GM21367 (cell line): ENCODE measurements around the gene MYO1F.
"Not testable (repeated sequence)": the region's sequence is repeated elsewhere in the genome, so short reads cannot be mapped to it uniquely, and the experiment has no call there.

Experiments used
- ATAC-seq: cut with Tn5 transposase; IDR thresholded peaks from one replicate; pipeline ENCODE4 v1.9.1; 2021; ENCODE audit not compliant: unreplicated experiment

The MYO1F gene

DNA sequence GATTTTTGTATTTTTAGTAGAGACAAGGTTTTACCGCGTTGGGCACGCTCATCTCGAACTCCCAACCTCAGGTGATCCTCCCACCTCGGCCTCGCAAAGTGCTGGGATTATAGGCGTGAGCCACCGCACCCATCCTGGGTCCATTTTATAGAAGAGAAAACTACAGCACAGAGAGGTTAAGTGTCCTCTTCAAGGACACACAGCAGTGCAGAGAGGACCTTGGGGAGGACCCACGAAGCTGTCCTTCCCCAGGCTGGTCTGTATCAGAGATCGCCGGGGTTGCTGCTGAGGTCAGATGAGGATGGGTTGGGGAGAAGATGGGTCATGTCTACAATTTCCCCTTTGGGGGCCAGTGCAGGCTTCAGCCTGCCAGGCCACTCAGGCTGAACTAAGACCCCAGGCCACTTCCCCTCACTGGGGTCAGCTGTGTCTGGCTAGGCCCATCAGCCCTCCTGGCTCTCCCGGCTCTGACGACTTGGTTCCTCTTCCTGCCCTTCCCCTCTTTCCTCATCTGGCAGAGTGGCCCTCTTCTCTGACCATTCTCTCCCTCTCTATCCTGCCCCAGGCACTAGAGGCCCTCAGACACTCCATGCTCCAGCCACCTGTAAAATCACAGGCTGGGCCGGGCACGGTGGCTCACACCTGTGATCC, 9.6 kb downstream of the MYO1F start:
- ATAC-seq = no peak

DNA sequence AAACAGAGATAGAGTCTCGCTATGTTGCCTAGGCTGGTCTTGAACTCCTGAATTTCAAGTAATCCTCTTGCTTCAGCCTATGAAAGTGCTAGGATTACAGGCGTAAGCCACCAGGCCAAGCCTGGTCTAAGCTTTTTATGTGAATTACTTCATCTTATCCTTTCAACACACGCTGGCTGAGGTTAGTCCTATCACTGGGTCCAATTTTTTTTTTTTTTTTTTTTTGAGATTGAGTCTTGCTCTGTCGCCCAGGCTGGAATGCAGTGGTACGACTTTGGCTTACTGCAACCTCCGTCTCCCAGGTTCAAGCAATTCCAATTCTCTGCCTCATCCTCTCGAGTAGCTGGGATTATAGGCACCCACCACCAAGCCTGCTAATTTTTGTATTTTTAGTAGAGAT, 10.4 kb downstream of the MYO1F start:
- ATAC-seq = no peak

DNA sequence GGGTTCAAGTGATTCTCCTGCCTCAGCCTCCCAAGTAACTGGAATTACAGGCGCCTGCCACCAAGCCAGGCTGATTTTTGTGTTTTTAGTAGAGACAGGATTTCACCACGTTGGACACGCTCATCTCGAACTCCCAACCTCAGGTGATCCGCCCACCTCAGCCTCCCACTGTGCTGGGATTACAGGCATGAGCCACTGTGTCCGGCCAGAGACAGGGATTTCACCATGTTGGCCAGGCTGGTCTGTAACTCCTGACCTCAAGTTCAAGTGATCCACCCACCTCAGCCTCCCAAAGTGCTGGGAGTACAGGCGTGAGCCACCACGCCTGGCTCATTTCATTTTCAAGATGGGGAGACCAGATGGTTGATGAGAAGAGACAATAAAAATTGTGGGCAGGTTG, 12.4 kb downstream of the MYO1F start:
- not testable (repeated sequence) for ATAC-seq

DNA sequence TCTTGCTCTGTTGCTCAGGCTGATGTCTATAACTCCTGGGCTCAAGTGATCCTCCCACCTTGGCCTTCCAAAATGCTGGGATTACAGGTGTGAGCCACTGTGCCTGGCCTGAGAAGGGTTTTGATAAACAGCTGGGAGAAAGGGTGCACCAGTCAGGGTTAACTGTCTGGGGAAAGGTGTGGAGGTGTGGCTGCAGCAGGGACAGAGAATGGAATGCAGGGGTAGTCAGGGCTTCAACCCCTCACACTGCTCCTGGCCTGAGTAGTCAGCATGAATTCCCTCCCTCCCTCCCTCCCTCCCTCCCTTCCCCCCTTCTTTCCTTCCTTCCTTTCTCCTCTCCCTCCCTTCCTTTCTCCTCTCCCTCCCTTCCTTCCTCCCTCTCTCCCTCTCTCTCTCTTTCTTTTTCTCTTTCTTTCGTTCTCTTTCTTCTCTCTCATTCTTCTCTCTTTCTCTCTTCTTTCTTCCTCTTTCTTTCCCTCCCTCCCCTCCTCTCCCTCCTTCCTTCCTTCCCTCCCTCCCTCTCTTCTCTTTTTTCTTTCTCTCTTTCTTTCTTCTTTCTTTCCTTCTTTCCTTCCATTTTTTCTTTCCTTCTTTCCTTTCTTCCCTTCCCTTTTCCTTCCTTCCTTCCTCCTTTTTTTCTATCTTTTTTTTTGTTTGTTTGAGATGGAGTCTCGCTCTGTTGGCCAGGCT, 16.0 kb downstream of the MYO1F start:
- no peak for ATAC-seq

DNA sequence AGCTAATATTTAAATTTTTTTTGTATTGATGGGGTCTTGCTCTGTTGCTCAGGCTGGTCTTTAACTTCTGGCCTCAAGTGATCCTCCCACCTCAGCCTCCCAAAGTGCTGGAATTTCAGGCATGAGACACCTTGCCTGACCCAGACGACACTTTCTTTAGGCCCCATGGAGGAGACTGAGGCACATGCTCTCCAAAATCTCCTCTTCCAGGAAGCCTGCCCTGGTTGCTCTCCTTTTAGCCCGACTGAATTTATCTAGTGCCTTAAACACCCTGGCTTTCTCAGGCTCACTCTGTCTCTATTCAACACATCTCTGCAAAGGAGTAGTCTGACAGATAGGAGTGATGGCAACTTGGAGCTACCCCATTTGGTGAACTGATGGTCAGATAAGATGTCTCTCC, 18.9 kb downstream of the MYO1F start:
- ATAC-seq = no peak

DNA sequence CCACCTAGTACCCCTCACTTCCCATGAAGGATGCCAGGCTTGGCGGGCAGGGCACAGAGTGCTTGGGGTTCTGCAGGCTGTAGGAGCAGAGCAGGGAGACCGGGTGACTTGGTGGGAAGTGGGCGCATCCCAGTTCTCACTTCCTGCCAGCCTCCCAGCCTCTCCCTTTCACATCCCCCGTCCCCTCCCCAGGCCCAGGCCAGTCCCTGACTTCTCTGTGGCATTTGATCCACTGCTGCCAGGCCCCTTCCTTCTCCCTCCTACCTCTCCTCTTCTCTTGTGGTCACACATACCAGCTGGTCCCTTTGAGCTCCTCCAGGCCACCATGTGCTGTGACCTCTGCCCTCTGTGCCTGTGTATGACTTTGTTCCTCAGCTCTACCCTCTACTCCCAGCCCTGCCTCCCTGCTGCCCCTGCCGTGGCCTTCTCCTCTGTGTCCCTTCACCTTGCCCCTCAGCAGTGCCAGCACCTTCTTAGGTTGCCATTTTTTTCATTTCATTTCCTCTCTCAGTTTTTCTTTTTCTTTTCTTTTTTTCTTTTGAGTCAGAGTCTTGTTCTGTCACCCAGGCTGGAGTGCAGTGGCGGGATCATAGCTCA, 19.5 kb downstream of the MYO1F start:
- ATAC-seq = no peak

DNA sequence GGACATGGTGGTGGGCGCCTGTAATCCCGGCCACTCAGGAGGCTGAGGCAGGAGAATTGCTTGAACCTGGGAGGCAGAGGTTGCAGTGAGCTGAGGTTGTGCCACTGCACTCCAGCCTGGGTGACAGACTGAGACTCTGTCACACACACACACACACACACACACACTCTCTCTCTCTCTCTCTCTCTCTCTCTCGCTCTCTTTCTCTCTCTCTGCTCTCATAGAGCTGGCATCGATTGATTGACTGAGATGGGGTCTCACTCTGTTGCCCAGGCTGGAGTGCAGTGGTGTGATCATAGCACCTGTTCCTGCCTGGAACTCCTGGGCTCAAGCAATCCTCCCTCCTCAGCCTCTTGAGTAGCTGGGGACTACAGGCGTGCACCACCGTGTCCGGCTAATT, 23.5 kb downstream of the MYO1F start:
- not testable (repeated sequence) for ATAC-seq

DNA sequence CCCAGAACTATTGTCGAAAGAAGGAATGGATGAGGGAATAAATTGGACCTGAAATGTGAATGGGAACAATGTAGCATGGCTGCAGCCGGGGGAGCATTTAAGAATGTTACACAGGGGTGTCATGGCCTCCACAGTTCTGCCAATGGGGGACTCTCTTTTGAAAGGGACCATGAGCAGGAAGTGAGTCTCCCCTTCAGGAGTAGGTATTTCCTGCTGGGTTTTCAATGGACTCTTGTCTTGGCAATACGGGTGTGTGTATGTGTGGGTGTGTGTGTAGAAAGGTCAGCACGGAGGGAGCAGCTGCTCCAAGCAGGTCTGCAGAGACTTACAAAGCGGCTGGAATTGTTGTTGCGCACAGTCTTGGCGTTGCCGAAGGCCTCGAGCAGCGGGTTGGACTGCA, 24.4 kb downstream of the MYO1F start:
- ATAC-seq = no peak

DNA sequence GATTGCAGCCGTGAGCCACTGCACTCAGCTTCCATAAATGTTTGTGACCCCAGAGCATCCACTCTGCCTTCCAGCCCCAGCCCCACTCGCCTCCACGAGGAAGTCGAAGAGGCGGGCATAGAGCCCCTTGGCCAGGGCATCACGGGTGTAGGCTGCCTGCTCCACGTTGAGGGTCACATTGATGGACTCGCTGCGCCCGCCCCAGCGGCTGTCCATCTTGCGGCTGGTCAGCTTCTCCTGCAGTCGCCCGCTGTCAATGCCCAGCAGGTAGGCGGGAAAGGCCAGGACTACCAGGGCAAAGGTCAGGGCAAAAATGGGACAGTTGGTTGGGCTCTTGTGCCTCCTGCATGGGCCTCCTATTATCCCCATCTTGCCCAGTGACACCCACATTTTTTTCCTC, 27.2 kb downstream of the MYO1F start:
- no peak for ATAC-seq

DNA sequence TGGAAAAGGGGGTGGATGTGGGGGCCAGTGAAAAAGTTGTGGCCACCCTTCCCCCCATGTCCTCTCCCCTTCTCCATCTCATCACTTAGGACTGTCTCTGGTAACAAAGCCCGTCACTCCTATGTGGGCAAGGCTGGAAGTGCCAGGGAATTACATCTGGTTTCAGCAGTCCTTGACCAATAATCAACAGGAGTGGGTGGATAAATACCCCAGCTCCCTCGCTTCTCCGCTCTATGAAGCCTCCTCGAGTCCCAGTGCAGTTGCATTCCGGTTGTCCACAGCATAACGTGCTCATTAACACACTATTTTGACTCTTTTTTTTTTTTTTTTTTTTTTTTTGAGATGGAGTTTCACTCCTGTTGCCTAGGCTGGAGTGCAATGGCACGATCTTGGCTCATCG, 31.5 kb downstream of the MYO1F start:
- no peak for ATAC-seq

DNA sequence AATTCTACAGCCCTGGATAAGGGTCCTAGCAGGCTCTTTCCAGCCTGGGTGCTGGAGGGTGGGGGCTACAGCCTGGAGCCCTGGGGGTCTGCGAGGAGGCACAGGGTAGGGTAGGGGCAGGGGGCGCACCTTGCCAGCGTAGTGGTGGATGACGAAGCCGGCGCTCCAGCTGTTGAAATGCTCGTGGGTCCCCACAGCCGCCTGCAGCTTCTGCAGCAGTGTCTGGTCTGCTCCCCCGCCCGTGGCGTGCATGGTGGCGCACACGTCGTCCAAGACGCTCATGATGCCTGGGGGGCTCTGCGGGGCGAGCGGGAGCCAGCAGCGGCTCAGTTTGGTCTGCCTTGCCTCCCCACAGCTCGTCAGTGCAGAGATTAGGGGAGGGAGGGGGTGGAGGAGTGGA, 33.1 kb downstream of the MYO1F start:
- ATAC-seq = no peak

DNA sequence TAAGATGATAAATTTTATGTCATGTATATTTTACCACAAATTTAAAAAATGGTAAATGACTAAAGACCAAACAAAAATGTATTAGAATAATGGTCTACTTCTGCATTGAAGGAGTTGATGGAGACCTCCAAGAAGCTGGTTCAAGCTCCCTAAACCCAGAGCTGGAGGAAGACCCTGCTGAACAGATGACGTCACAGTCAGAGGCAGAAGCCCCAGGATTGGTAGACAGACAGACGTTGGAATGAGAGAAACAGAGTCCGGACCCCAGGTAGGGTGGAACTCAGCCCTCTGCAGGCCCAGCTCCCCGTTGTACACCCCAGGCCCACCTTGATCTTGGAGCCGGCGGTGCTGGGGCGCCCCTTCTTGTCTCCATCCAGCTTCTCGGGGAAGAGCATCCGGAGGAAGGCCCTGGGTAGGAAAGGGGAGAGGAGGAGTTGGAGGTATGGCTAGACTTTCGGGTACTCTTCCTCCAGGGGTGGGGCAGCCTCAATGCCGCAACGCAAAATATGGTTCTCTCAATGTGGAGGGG, 37.6 kb downstream of the MYO1F start:
- ATAC-seq = no peak

DNA sequence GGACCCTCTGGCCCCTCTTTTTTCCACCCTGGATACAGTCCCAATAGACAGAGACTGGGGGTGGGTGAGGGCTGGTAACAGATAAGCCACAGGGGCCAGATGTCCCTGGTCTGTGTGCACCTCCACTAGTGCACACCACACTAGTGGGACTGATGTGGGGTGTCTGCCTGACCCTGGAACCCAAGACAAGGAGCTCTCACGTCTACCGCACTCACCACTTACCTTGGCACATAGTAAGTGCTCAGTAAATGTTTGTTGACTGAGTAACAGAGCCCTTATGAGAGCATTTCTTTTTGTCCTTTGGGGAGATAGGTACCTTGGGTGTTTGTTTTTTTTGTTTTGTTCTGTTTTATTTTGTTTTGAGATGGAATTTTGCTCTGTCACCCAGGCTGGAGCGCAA, 40.1 kb downstream of the MYO1F start:
- no peak for ATAC-seq

DNA sequence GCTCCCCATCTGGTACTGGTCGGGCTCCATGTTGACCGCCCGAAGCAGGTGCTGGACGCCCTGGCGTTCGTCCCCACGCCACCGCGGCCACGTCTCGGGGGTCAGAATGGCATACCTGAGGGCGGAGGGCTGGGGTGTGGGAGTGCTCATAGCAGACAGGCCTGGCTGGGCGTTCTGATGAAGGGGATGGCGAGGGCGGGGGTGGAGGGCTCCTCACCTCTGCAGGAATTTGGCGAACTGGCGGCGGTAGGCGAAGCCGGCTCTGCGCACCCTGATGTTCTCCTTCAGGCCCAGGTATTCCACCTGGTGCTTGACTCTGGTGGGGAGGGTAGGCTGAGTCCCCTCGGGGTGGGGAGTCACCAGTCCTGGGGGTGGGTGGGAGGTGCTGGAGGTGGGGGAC, 41.0 kb downstream of the MYO1F start:
- ATAC-seq = no peak

DNA sequence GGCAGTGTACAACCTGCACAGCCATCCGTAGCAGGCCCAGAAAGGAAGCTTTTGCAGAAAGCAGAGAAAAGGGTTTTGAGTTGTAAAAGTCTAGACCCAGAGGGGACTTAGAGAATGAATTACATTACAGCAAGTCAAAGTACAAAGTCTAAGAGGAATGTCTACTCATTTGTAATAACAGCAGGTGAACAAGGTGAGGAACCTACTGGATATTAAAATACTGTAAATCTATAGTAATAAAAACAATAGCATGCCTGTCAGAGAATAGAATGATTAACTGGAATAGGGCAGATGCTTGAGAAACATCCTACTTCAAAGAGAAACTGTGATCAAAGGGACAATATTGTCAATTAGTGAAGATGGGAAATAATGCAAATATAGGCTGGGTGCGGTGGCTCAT, 45.0 kb downstream of the MYO1F start:
- ATAC-seq = no peak

DNA sequence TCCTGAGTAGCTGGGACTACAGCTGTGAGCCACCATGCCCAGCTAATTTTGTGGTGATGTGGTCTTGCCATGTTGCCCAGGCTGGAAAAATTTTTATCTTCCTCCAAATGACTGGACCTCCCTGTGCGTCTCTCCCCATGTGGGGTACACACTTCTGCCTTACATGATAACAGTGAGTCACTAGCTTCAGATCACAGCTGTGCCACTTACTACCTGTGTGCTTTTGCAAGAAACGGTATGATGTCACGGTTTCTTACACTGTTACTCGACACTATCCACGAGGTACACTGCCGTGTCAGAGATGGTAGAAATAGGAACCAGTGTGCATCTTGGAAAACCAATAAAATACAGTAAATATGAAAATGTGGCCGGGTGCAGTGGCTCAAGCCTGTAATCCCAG, 45.8 kb downstream of the MYO1F start:
- no peak for ATAC-seq

DNA sequence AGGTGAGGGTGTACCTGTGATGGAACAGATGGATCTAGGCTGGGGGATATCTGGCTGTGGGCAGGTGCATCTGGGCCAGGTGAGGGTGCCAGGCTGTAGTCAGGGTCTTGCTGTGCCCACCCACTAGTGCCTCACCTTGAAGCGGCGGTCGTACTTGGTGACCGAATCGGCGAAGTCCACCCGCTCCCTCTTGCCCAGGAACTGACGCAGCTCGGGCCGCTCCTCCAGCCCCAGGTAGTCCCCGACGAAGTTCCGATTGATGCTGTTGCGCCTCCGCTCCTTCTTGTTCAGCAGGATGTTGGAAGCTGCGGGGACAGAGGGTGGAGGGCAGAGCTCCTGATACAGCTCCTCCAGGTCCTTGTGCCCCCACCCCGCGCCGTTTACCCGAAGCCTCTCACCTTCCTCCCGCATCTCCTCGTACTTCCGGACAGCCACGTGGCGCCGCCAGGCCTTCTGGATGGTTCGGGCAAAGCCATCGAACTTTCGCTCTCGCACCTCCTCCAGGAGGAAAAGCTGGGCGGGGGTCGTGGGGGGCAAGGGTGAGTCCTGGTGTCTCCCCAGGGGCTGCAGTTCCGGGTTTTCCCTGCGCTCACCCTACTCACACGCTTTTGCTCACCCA, 47.1 kb downstream of the MYO1F start:
- ATAC-seq = no peak

DNA sequence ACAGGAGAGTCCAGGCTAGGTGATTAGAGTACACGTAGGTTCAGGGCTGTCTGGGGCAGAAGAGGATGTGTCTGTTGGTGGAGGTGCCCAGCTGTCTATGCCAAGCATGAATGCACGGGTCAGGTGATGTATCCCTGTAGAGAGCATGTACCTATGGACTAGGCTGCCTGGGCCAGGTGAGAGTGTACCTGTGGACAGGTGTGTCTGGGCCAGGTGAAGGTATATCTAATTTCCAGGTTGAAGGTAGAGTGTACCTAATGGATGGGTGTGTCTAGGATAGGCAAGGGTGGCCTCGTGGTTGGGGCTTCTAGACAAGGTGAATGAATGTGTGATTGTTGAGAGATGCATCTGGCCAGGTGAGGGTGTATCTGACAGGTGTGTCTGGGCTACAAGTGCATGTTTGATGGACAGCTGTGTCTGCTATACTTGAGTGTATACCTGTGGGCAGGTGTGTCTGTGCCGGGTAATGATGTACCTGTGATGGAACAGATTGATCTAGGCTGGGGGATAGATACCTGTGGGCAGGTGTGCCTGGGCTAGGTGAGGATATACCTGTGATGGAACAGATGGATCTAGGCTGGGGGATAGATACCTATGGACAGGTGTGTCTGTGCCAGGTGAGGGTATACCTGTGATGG, 47.8 kb downstream of the MYO1F start:
- ATAC-seq = no peak

DNA sequence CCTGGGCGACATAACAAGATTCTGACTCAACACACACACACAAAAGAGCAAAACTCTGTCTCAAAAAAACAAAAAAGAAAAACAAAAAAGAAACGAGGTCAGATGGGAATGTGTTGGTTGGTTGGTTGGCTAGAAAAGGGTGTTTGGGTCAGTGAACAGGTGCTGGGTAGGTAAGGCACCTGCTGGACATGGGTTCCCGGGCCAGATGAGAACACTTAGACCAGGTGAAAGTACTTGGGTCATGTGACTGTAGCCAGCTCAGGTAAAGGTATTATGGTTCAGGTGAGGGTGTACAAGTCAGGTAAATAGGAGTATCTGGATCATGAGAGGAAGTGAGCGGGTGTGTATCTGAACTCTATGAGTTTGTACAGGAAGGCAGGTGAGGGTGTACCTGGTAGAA, 48.7 kb downstream of the MYO1F start:
- ATAC-seq = no peak

DNA sequence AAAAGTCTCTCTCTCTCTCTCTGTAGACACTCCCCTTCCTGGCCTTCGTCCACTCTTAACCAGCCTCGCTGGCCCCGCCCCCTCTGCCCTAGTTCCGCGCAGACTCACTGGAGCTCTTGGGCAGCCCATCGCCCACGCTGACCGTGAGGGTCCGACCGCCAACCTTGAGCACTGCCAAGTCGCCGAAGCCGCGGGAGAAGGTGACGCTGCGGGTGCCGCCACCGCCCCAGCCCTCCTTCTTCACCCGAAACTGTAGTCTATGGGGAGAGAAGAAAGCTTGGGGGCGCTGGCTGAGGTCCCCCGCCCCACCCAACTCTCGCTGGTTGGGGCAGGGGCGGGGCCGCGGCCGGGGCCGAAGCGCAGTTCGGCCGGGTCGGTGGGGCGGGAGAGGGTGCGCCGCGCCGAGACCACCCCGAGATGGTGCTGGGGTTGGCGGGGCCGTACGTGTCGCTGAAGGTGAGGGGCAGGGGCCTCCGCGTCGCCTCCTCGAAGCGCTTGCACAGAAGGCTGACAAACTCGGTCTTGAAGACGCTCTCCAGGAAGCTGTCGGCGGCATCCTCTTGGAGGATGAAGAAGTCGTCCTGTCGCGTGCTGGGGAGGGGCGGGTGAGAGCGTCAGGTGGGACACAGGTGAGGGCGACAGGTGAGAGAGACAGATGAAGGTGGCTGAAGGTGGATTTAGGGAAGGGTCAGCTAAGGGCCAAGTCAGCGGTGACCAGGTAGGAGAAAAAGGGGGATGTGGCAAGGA, 50.7 kb downstream of the MYO1F start:
- no peak for ATAC-seq

DNA sequence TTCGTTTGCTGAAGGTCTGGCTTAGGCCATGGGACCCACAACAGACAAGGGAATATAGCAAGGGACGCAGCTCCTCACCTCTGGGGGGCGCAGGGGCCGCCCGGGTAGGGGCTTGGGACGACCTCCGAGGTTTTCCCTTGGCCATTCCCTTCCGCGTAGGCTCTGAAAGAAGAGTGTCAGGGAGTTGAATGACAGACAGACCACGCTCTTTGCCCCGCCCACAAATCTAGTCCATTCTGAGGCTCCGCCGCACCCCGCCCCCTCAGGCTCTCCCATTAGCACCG, 51.9 kb downstream of the MYO1F start:
- ATAC-seq = no peak
